HG03469 (cell line): ENCODE results near the gene GRB10.
"Not testable (repeated sequence)": the region's sequence is repeated elsewhere in the genome, so short reads cannot be mapped to it uniquely, and the experiment has no call there.

Source experiments
- ATAC-seq: cut with Tn5 transposase; IDR thresholded peaks from one replicate; pipeline ENCODE4 v1.9.1; 2021; ENCODE audit warnings: mild to moderate bottlenecking, moderate library complexity, moderate number of reproducible peaks; ENCODE audit not compliant: unreplicated experiment

GRB10 gene

DNA sequence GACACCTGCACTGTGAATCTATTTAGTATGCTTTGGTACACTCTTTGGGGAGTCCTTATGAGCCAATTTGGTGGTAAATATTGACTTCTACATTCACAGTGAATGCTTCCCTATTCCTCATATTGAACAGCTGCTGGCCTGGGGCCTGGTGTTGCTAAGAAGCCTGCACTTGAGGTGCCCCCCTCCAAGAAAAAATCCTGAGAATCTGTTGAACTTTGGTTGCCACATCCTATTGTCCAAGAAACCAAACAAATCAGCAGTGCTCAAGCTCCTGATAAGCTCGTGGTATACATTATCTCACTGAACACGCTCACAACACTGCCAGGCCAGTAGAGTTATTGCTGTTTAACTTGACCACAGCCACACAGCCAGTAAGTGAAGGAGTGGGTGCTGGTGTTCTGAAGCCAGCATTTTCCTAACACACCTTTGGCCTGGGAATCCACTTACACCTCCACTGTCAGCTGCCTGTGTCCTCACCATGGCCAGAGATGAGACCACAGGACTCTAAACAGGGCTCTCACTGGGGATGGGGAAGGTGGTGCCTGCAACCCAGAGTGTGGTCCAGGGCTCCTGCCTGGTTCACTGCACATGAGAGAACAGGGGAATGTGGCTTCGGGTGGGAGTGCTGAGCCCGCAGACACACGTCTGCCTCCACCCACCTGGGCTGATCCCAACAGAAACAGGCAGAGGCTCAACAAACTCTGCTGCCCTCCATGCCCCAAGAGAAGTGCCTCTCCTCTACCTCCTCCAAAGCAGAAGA lies 224.2 kb downstream of the GRB10 start:
- no peak for ATAC-seq

DNA sequence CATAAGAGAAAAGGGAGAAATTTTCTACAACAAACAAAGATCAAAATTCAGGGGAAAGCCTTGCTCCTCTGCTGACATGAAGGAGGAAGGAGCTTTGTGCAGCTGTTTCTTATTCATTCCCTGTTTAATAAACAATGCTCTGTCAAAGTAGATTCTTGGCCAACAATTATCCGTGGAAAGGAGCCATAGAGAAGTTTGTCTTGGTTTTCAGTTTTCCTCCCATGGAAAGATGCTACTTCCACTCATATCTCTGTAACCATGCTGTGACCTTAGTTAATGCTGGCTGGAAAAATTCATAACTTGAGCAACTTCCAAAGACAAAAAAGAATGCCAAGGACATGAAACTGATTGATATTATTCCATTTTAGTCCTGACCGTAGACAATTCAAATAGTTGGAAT lies 225.6 kb downstream of the GRB10 start:
- ATAC-seq = no peak

DNA sequence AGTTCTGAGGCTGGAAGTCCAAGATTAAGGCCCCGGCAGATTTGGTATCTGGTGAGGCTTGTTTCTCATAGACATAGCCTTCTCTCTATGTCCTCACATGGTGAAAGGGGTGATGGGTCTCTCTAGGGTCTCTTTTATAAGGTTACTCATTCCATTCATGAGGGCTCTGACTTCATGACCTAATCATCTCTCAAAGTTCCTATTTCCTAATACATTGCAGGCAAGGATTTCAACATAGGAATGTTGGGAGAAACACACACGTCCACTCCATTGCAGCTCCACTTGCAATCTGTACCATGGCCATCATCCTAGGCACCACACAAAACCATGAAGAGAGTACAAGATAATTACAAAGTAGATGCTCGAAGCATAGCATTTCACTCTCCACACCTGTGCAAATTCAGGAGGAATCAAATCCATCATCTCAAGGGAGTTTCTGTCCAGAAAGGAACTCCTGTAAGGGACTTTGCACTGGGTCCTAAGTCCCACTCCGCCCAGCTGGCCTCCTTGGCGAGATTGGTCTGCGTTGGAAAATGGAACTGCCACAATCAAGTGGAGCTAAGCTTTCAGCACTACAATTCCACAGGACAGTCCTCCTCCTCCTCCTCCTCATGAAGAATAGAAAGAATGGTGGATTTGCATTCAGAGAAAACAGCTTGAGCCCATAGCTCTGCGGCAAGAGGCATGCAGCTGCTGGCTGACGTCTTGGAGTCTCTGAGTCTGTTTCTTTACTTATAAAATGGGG lies 226.3 kb downstream of the GRB10 start:
- no peak for ATAC-seq

DNA sequence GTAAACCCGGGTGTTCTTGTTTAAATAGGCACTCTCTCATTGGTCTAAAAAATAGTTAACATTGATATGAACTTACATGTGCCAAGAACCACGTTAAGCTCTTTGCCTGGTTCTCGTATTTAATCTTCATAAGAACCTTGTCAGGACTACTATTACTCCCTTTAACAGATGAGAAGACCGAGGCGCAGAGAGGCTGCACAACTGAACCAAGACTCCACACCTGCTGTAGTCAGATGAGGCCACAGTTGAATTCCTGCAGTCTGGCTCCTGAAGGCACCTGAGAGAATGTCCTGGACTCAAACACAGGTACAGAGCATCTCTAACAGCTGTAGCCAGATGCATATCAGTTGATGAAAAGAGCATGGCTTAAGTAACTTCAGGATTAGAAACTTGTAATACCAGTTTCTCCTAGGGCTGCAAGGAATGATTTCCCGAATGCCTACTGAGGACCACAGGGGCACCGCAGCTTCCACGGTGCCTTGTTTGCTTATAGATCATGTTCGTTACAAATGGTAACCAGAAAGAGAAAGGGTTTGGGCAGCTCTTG lies 227.0 kb downstream of the GRB10 start:
- ATAC-seq = no peak

DNA sequence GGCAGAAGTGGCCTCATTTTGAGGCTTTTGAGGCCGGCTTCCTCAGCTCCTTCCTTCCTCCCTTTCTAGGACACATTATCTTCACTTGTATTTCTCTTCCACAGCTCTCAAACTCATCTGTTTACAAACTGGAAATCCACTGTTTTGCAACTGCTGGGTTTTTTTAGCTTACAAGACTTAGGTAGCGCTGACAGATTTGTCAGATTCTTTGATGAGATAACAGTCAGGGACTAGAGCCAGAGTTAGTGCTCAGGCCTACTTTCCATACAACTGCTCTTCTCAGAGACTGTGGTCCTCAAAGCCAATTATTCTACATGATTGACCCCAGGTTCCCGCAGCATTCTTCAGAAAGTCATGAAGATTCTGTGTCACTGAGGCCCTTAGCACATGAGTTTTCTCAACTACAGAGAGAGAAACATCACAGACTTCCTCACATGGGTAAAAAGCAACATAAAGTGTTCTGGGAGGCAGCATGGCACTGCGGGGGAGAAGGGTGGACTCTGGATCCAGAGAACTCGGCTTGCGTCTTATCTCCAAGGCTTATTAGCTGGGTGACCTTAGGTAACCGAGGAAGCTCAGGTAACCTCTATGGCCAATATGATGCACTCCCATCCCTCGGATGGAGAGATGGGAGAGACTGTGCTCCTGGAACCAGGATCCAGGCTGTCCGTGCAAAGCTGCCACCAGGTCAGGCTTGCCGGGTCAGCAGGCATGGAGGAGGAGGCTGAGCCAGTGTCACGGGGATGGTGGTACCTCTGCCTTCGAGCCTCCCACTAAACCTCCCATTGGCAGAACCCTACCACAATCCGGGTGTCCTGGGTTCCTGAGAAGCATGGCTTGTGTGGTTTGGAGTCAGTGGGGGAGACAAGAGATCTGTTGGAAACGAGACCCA lies 228.0 kb downstream of the GRB10 start:
- ATAC-seq = no peak

DNA sequence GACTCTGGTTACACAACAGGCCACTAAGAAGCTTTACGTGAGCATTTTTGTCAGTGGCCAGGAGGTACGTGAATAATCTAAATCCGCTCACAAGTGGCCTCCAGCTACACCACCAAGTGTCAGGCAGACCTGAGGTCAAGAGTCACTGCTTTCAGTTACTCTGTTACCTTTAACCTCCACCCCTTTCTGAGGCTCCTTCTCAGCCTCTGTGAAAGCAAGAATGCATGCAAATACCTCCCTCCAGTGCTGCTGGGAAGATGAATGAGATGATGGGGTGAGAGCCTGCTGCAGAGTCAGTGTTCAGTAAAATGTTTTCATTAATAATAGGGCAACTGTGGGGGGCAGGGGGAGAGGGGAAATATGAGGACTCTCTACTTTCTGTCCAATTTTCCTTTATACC lies 228.7 kb downstream of the GRB10 start:
- no peak for ATAC-seq

DNA sequence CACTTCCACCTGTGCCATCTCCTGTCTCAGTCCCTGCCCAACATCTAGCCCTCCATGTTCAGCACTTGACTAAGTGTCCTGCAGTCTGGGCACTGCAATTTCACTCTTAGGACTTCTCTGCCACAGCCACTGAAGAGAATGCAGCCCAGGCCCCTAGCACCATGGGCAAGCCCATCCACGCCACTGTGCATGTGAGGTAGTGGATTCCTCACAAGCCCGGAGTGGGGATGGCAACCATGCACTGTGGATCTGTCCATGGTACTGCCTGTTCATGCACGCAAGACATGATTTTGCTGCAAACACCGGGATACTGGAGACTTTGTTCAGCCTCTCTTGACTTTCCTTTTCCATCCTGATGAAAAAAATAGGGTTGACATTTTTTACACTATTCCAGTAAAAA lies 229.8 kb downstream of the GRB10 start:
- ATAC-seq = no peak

DNA sequence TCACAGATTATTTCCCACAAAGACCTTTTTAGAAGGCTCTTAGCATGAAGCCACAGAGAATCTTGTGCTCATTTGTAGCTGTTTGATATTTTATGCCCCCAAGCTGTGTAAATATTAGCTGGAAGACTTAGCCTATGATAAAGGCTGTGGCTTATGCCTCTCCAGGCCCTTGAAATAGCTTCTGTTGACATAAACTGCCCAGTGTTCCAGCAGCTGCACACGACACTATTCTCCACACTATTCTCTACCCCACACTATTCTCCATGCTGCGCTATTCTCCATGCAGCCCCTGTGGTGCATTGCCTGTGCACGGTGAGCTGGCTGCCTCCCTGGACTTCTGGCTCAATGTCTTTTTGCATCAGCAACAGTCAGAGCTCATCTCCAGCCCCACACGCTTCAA lies 230.6 kb downstream of the GRB10 start:
- ATAC-seq = no peak

DNA sequence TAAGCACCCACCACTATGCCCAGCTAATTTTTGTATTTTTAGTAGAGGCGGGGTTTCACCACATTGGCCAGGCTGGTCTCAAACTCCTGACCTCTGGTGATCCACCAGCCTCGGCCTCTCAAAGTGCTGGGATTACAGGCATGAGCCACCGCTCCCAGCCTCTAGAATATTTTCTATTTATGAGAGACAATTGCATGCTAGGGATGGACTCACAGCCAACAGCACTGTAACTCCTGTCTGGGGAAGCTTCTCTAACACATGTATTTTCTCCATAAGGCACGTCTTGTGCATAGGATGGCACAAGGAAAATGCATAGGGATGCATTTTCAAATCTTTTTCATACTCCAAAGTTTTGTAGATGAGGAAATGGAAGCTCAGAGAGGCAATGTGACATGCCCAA lies 237.1 kb downstream of the GRB10 start:
- not testable (repeated sequence) for ATAC-seq

DNA sequence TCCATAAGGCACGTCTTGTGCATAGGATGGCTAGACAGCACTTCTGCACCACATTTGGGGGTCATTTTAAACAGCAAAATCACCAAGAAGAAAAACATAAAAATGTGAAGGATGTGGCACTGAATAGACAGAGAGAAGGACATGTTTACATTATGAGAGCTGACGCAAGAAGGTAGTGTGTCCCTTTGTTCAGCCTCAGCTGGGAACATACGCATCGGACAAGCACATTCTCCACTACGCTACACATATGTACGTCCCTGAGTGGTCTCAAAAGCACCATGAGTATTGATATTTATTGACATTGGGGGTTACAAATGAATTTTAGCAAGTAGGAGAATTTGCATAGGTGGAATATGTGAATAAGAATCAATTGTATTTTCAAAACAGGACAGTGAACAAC lies 237.7 kb downstream of the GRB10 start:
- no peak for ATAC-seq

DNA sequence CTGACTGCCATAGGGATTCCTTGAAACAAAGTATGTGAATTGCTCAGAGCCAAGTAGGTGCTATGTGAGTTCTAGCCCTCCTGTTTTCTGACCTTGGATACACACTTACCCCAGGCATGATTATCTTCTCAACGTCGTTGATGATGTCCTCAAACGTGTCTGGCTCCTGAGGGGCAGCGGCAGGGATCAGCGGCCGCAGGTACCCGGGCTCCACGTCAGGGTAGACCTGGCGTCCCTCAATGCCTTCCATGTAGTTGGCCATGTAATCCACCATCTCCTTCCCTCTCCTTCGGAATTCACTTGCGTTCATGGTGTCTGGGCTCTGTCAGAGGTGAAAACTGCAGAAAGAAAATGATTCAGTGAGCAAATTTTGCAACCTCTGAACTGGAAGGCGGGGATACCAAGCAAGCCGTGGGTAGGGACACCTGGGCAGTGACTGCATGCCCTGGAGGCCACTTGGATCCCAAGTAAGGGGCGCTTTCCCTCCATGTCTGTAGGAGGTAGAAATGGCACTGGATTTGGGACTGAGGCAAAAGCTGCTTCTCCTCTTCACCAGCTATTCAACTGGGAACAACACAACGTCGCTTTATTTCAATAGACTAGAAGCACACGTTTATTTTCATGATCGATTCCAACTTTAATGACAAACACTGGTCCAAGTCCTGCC lies 238.8 kb downstream of the GRB10 start:
- ATAC-seq = no peak

DNA sequence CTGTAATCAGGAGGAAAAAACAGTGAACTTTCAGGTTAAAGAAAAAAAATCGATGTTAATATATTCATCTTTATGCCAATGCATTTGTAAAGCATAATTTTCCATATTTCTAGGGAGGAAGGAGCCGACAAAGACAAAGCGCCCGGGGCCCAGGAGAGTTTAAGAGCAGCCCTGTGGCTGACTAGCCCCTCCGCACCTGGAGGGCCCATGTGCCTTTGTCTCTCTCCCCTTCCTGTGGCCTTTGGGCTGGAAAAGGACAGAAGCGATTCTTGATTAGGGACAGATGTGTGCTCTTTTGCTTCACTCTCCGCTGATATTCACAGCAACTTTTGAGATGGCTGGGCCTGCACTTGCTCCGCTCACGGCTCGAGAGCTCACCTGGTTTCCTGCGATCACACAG lies 240.6 kb downstream of the GRB10 start:
- no peak for ATAC-seq

DNA sequence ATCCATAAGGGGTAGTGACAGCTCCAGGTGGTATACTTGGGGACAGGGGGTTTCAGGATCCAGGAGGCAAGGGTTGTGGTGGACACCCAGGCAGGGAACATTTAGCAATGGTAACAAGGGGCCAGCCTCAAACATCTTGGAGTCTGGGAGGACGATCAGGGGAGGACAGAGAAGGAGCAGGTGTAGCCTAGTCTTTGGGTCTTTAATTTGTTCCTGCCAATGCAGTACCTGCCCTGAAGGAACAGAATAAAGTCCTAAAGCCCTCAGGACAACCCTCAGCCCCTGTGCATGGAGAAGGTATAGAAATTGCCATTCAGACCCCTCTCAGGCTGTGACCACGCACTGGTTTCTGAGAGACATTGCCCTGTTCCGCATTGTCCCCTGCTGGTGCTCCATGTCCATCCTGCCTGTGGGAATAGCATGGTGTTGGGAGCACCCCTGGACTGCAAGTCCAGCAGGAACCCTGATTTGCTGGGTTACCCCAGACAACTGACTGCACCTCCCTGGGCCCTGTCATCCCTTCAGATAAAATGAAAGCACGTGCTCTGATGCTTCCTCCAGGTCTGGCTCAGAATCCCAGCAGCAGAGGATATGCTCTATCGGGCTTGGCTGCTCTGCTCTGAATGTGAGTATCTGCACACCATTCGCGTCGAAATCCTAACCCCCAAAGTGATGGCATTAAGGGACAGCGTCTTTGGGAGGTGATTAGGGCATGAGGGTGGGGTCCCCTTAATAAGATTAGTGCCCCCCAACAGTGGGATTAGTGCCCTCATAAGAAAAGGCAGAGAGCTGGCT lies 241.7 kb downstream of the GRB10 start:
- ATAC-seq = no peak
